Astrocyte (in vitro differentiated cells and primary cell): ENCODE results near the gene PRKCE. TPM values are rescaled to one million over a fixed set of nuclear protein-coding genes. Genes with fewer than 3 reads are reported as not detected.

Experiments
- DNase-seq: peaks from one replicate; pipeline ENCODE4 v3.0.0-alpha.2; 2010; ENCODE audit warnings: low read depth
- FAIRE-seq: peaks from 2 replicates; lab custom pipeline; 2011; peaks lifted over from hg19 to GRCh38; lab: Jason Lieb, UNC
- H2AFZ ChIP-seq: 2 replicates; pipeline ENCODE4 v1.6.0; 2012; ENCODE audit warnings: low read depth, low read length, inconsistent platforms
- H3K27ac ChIP-seq: 2 replicates; pipeline ENCODE4 v1.5.1; 2011; ENCODE audit warnings: low read depth, low read length, inconsistent platforms
- H3K27me3 ChIP-seq: 2 replicates; pipeline ENCODE4 v1.6.0; 2011; ENCODE audit warnings: low read length, inconsistent platforms; ENCODE audit not compliant: insufficient read depth
- H3K36me3 ChIP-seq: 2 replicates; pipeline ENCODE4 v1.5.1; 2011; ENCODE audit warnings: low read length, inconsistent platforms; ENCODE audit not compliant: insufficient read depth
- H3K4me1 ChIP-seq: 2 replicates; pipeline ENCODE4 v1.5.1; 2011; ENCODE audit warnings: low read length, inconsistent platforms; ENCODE audit not compliant: insufficient read depth
- H3K4me2 ChIP-seq: 2 replicates; pipeline ENCODE4 v1.6.0; 2012; ENCODE audit warnings: low read length, inconsistent platforms
- H3K4me3 ChIP-seq: 2 replicates; pipeline ENCODE4 v1.5.1; 2011; ENCODE audit warnings: low read depth, mild to moderate bottlenecking, low read length, inconsistent platforms; ENCODE audit not compliant: insufficient read depth
- H3K79me2 ChIP-seq: 2 replicates; pipeline ENCODE4 v1.6.0; 2012; ENCODE audit warnings: mild to moderate bottlenecking, low read length, inconsistent platforms; ENCODE audit not compliant: insufficient read depth
- H3K9ac ChIP-seq: 2 replicates; pipeline ENCODE4 v1.6.0; 2012; ENCODE audit warnings: mild to moderate bottlenecking, low read length, inconsistent platforms
- H3K9me3 ChIP-seq: 2 replicates; pipeline ENCODE4 v1.5.1; 2012; ENCODE audit warnings: low read depth, mild to moderate bottlenecking, low read length, inconsistent platforms; ENCODE audit not compliant: insufficient read depth
- H4K20me1 ChIP-seq: 2 replicates; pipeline ENCODE4 v1.6.0; 2012; ENCODE audit warnings: low read length, inconsistent platforms; ENCODE audit not compliant: insufficient read depth
- H3K27ac Mint-ChIP-seq: one replicate; pipeline ENCODE4 v1.8.0; 2021; ENCODE audit warnings: mild to moderate bottlenecking, mixed read lengths; ENCODE audit not compliant: unreplicated experiment
- H3K27me3 Mint-ChIP-seq: one replicate; pipeline ENCODE4 v1.8.0; 2021; ENCODE audit warnings: low read depth, mixed read lengths; ENCODE audit not compliant: unreplicated experiment
- H3K36me3 Mint-ChIP-seq: one replicate; pipeline ENCODE4 v1.8.0; 2021; ENCODE audit warnings: low read depth, mixed read lengths; ENCODE audit not compliant: unreplicated experiment
- H3K4me1 Mint-ChIP-seq: one replicate; pipeline ENCODE4 v1.8.0; 2021; ENCODE audit warnings: low read depth, mixed read lengths; ENCODE audit not compliant: unreplicated experiment
- H3K4me3 Mint-ChIP-seq: one replicate; pipeline ENCODE4 v1.8.0; 2021; ENCODE audit warnings: mild to moderate bottlenecking, moderate library complexity, mixed read lengths; ENCODE audit not compliant: unreplicated experiment
- H3K9me3 Mint-ChIP-seq: one replicate; pipeline ENCODE4 v1.8.0; 2021; ENCODE audit warnings: mild to moderate bottlenecking, mixed read lengths; ENCODE audit not compliant: unreplicated experiment
- EZH2 ChIP-seq: IDR thresholded peaks from 2 replicates; pipeline ENCODE4 v1.6.1; 2012; ENCODE audit warnings: mild to moderate bottlenecking, low read length, inconsistent platforms; ENCODE audit not compliant: insufficient read depth
- total RNA-seq: library from RNA; stranded (reverse); gene quantifications from 2 replicates; pipeline ENCODE4 v1.2.1, GENCODE V29; 2021
- TF ChIP-seq, protein P1 (sequence below): IDR thresholded peaks from 2 replicates; pipeline ENCODE4 v1.5.1; 2011; ENCODE audit warnings: low read depth, mild to moderate bottlenecking, inconsistent platforms, low read length, moderate library complexity; ENCODE audit not compliant: insufficient read depth

Gene PRKCE
- total RNA-seq, 1 donor from 2014 or later: 12.8 TPM

DNA sequence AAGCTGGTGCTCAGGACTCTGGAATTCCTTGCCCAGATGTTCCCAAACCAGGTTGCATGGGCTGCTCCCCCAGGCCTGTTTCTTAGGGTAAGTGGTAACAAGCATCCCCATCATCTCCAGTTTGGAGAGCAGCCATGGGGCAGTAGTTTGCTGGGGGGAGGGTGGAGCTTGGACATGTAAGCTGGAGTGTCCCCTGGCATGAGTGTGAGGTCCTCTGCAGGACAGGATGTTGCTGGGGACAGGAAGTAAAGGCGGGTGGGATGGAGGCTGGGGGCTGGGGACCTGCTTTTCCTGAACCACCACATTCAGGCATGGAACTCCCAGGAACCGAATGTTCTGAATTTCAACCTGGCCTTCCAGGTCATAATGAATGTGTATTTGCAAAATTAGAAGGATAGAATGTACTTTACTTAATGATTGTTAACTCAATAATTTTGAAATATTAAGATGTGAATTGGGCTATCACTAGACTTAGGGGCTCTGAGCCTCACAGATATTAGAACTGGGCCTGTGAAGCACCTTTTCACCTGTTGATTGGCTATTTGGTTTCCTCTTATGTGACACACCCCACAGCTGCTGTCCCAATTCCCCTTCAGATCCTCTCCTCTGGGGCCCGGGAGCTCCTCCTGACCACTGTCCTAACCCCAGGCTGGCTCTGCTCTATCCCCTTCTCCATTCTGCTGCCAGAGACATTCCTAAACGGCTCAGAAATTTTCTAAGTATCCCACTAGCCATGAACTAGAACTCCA lies 579.4 kb downstream of the PRKCE start:
- H3K9me3 ChIP-seq: no peaks in the 10 kb centered on the region
- Mint-ChIP-seq H3K9me3 (peaks cover 2% of the 10 kb centered on the region), H3K27me3 (peaks cover 20% of the 10 kb centered on the region), H3K27ac (no peak overlapping the region), H3K36me3 (no peaks in the 10 kb centered on the region), H3K4me3 (no peak overlapping the region), H3K4me1 (no peaks in the 10 kb centered on the region)
- no peaks in the 10 kb centered on the region for H3K36me3 ChIP-seq
- DNase-seq (no peak), FAIRE-seq (no peak)
- no peaks in the 10 kb centered on the region for H3K79me2 ChIP-seq
- no peak for TF ChIP-seq EZH2
- H4K20me1 ChIP-seq: no peaks in the 10 kb centered on the region
- no peak overlapping the region for H3K4me2 ChIP-seq
- H3K27me3 ChIP-seq: no peaks in the 10 kb centered on the region
- no peak overlapping the region for H3K9ac ChIP-seq
- peaks cover 16% of the 10 kb centered on the region for H3K4me1 ChIP-seq
- H2AFZ ChIP-seq: no peak overlapping the region
- no peak overlapping the region for H3K27ac ChIP-seq
- no peak overlapping the region for H3K4me3 ChIP-seq

DNA sequence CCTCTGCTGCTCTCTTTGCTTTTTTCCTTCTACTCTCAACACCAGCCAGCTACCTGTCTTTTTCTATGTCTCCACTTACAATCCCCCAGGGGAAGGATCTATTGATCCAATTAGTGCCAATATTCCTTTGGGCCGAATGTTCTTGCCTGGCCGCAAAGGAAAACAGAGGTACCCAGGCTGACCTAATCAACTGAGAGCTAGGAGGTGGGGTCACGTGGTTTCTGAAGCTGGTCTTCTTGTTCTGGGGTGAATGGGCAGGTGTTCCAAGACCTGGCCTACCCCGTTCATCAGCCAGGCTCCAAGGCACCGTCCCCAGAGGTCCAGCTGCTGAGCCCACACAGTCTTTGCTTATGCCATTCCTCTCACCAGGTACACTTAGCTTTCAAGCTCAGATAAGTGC lies 580.2 kb downstream of the PRKCE start:
- H3K9me3 Mint-ChIP-seq: peaks cover 5% of the 10 kb centered on the region
- H3K36me3 Mint-ChIP-seq: no peaks in the 10 kb centered on the region
- H3K4me3 Mint-ChIP-seq: no peak overlapping the region
- DNase-seq (no peak), FAIRE-seq (no peak)
- Histone ChIP-seq H3K27me3 (no peaks in the 10 kb centered on the region), H2AFZ (no peak overlapping the region), H3K79me2 (no peaks in the 10 kb centered on the region), H3K4me3 (no peak overlapping the region), H3K9ac (no peak overlapping the region), H3K36me3 (no peaks in the 10 kb centered on the region), H4K20me1 (no peaks in the 10 kb centered on the region), H3K4me2 (no peak overlapping the region), H3K9me3 (no peaks in the 10 kb centered on the region), H3K4me1 (peaks cover 16% of the 10 kb centered on the region), H3K27ac (no peak overlapping the region)
- H3K27me3 Mint-ChIP-seq: peaks cover 29% of the 10 kb centered on the region
- TF ChIP-seq, protein P1, sequence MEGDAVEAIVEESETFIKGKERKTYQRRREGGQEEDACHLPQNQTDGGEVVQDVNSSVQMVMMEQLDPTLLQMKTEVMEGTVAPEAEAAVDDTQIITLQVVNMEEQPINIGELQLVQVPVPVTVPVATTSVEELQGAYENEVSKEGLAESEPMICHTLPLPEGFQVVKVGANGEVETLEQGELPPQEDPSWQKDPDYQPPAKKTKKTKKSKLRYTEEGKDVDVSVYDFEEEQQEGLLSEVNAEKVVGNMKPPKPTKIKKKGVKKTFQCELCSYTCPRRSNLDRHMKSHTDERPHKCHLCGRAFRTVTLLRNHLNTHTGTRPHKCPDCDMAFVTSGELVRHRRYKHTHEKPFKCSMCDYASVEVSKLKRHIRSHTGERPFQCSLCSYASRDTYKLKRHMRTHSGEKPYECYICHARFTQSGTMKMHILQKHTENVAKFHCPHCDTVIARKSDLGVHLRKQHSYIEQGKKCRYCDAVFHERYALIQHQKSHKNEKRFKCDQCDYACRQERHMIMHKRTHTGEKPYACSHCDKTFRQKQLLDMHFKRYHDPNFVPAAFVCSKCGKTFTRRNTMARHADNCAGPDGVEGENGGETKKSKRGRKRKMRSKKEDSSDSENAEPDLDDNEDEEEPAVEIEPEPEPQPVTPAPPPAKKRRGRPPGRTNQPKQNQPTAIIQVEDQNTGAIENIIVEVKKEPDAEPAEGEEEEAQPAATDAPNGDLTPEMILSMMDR: no peak
- TF ChIP-seq EZH2: no peak
- H3K27ac Mint-ChIP-seq: no peak overlapping the region
- no peaks in the 10 kb centered on the region for H3K4me1 Mint-ChIP-seq

DNA sequence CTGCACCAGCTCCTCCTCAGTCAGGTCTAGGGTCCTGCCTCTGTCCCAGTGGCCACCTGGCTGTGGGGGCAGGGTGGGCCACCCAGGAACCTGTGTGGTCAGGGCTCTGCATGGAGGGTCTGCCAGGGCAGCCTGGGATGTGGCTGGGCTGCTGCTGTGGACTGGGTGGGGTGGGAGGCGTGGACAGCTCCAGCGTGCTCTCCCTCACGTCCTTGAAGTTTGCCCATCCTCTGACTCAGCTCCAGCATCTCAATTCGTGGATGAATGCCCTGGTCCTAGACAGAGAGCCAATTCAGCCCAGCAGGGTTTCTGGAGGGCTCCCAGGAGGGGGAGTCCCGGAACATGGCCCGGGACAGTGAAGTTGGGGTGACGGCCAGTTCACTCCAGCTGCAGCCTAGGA lies 581.4 kb downstream of the PRKCE start:
- H3K27ac Mint-ChIP-seq: no peak overlapping the region
- Histone ChIP-seq H3K9ac (no peak overlapping the region), H3K27ac (no peak overlapping the region), H3K4me3 (no peak overlapping the region), H2AFZ (no peak overlapping the region), H4K20me1 (no peaks in the 10 kb centered on the region), H3K4me1 (peaks cover 16% of the 10 kb centered on the region), H3K79me2 (no peaks in the 10 kb centered on the region), H3K36me3 (no peaks in the 10 kb centered on the region), H3K4me2 (no peak overlapping the region), H3K9me3 (no peaks in the 10 kb centered on the region), H3K27me3 (peaks cover 2% of the 10 kb centered on the region)
- peaks cover 5% of the 10 kb centered on the region for H3K9me3 Mint-ChIP-seq
- H3K36me3 Mint-ChIP-seq: no peaks in the 10 kb centered on the region
- H3K4me3 Mint-ChIP-seq: no peak overlapping the region
- DNase-seq (no peak), FAIRE-seq (no peak)
- H3K4me1 Mint-ChIP-seq: no peaks in the 10 kb centered on the region
- H3K27me3 Mint-ChIP-seq: peaks cover 40% of the 10 kb centered on the region
- TF ChIP-seq EZH2: no peak
- TF ChIP-seq, protein P1: no peak
